MCF 10A (cell line): Measurements from ENCODE around the gene LCOR. TPM values are rescaled to one million over a fixed set of nuclear protein-coding genes. Genes with fewer than 3 reads are reported as not detected.

Experiments used
- BruUV-seq: library from RNA; stranded (reverse); fragments of 400-500 nt; replicated peaks from 2 replicates; lab custom pipeline; 2021; lab: Mats Ljungman, UMichigan
- CTCF ChIA-PET: fragments of 300-600 bp; sonication (Branson Sonifier 250); formaldehyde crosslinking; extraction: SDS; loops from one replicate; lab custom pipeline; 2021; ENCODE audit warnings: antibody characterized with exemption, inconsistent platforms; lab: Yijun Ruan, JAX
- POLR2A ChIA-PET: fragments of 300-600, 350-650 bp; sonication (Branson Sonifier 250); formaldehyde crosslinking; extraction: SDS; loops from one replicate; lab custom pipeline; 2020; ENCODE audit warnings: antibody characterized with exemption, inconsistent platforms; lab: Yijun Ruan, JAX
- DNase-seq: peaks from one replicate; pipeline ENCODE4 v3.0.0-alpha.2; 2018; ENCODE audit not compliant: unreplicated experiment
- H3K27ac Mint-ChIP-seq: one replicate; pipeline ENCODE4 v1.8.0; 2022; ENCODE audit warnings: mild to moderate bottlenecking, low read depth, mixed read lengths; ENCODE audit not compliant: unreplicated experiment
- H3K27me3 Mint-ChIP-seq: one replicate; pipeline ENCODE4 v1.8.0; 2022; ENCODE audit warnings: mixed read lengths; ENCODE audit not compliant: insufficient read depth, unreplicated experiment
- H3K36me3 Mint-ChIP-seq: one replicate; pipeline ENCODE4 v1.8.0; 2022; ENCODE audit warnings: mild to moderate bottlenecking, moderate library complexity, mixed read lengths; ENCODE audit not compliant: insufficient read depth, unreplicated experiment
- H3K4me1 Mint-ChIP-seq: one replicate; pipeline ENCODE4 v1.8.0; 2022; ENCODE audit warnings: mixed read lengths; ENCODE audit not compliant: insufficient read depth, unreplicated experiment
- H3K4me3 Mint-ChIP-seq: one replicate; pipeline ENCODE4 v1.8.0; 2022; ENCODE audit warnings: mild to moderate bottlenecking, moderate library complexity, mixed read lengths; ENCODE audit not compliant: unreplicated experiment
- H3K9me3 Mint-ChIP-seq: one replicate; pipeline ENCODE4 v1.8.0; 2022; ENCODE audit warnings: mixed read lengths; ENCODE audit not compliant: unreplicated experiment
- CTCF ChIP-seq: fragments of 200-600 bp; IDR thresholded peaks from one replicate; pipeline ENCODE4 v1.8.0; 2022; ENCODE audit warnings: antibody characterized with exemption, mild to moderate bottlenecking; ENCODE audit not compliant: unreplicated experiment
- intact Hi-C: fragments of 100-400 bp; cut with micrococcal nuclease; formaldehyde crosslinking; loops from 2 replicates; pipeline ENCODE4 v1.14.1; 2022
- total RNA-seq: library from RNA; stranded (reverse); gene quantifications from 2 replicates; pipeline ENCODE4 v1.2.3, GENCODE V29; 2022

LCOR gene
- total RNA-seq, 1 experiment from 2014 or later = 40.4 TPM

DNA sequence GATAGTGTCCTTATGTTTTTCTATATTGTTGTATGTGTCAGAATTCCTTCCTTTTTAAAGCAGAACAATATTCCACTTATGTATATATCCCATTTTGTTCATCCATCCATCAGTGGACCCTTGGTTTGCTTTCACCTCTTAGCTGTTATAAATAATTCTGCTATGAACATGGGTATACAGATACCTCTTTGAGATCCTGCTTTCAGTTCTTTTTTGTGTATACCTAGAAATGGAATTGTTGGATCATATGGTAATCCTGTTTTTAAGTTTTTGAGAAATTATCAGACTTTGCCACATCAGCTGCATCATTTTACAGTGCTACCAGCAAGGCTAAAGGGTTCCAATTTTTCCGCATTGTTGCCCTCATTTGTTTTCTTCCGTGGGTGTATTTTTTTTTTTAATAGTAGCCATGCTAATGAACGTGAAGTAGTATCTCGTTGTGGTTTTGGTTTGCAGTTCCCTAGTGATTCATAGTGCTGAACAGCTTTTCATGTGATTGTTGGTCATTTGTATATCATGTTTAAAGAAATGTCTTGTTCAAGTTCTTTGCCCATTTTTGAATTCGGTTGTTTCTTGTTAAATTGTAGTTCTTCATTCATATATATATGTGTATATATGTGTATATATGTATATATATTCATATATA, 87.8 kb downstream of the LCOR start:
- no peaks in the 10 kb centered on the region for H3K27me3 Mint-ChIP-seq
- DNase-seq = no peak
- H3K9me3 Mint-ChIP-seq = no peaks in the 10 kb centered on the region
- H3K4me3 Mint-ChIP-seq = no peak overlapping the region
- intact Hi-C loops = no loop called here
- peaks cover 6% of the 10 kb centered on the region for H3K4me1 Mint-ChIP-seq
- CTCF ChIA-PET = interaction anchor here (0.6 to 0.7 kb wide), 3 partner anchors 8 to 154 kb away, joined by 3 read pairs; no protein-coding TSS in a partner anchor
- no peak for TF ChIP-seq CTCF
- POLR2A ChIA-PET = interaction anchor here (0.6 kb wide), 1 partner anchor 26 kb away, joined by 3 read pairs; no protein-coding TSS in a partner anchor
- H3K36me3 Mint-ChIP-seq = peaks cover 5% of the 10 kb centered on the region
- BruUV-seq = no TSS peak
- no peak overlapping the region for H3K27ac Mint-ChIP-seq

DNA sequence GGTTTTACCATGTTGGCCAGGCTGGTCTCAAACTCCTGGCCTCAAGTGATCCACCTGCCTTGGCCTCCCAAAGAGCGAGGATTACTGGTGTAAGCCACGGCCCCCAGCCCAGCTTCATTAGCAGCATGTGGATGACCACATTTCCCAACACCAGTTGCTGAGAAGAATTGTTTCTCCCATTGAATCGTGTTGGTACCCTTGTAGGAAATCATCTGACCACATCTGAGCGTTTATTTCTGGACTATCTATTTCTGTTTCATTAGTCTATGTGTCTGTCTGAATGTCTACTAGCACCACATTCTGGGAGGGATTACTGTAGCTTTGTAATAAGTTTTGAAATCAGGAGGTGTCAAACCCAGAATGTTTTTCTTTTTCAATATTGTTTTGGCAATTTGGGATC, 89.6 kb downstream of the LCOR start:
- CTCF ChIA-PET = interaction anchor here (0.7 to 1.6 kb wide), 2 partner anchors 11 to 33 kb away, joined by 3 to 9 read pairs; no protein-coding TSS in a partner anchor

DNA sequence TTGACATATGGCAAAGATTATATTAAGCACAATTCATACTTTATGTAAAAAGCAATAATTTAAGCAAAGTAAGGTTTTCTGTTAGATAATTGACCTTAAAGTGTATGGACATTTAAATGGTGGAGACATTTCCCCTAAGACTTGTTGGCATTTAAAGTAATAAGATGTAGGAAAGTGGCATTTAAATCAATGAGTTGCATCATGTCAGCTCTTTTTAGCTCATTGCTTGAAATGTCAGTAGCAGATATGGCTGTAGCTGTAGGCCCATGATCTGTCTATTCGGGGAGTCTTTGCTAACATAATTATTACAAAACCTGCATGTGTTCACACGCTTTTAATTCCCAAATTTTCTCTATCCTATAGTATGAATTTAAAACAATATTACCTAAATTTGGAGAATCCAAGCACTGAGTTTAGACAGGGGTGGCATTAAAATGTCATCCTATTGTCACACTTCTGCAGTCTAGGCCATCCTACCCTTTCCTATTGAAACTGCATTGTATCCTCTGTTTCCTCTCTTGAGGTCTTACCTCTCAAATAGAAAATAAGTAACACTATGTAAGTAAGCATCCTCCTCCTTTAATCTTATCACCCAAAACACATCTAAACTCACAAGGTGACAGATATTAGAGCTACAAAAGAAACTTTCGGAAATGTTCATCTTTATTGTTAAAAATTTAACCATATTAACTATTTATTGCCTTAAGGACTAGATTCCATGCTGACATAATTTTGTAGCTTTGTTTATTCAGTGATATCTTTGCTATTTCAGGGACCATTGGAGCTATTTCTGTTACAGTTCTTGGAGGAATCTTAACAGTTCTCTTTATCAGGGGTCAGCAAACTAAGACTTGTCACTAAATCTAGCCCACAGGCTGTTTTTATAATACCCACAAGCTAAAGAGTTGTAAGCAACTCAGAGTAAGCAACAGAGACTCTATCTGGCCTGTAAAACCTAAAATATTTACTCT, 91.2 kb downstream of the LCOR start:
- Mint-ChIP-seq H3K9me3 (no peaks in the 10 kb centered on the region), H3K4me1 (peaks cover 6% of the 10 kb centered on the region), H3K27me3 (no peaks in the 10 kb centered on the region), H3K27ac (no peak overlapping the region), H3K4me3 (no peak overlapping the region), H3K36me3 (peaks cover 3% of the 10 kb centered on the region)
- no peak for DNase-seq
- no peak for TF ChIP-seq CTCF
- ChIA-PET POLR2A (interaction anchor here (0.6 to 0.7 kb wide), 2 partner anchors 8 to 76 kb away, joined by 3 to 5 read pairs; no protein-coding TSS in a partner anchor), CTCF (interaction anchor here (0.8 kb wide), 1 partner anchor 12 kb away, joined by 4 read pairs; no protein-coding TSS in a partner anchor)
- intact Hi-C loops = no loop called here
- BruUV-seq = no TSS peak

More for the DNA sequence above, 89.6 kb downstream of the LCOR start:
- no peaks in the 10 kb centered on the region for H3K27me3 Mint-ChIP-seq
- no peak overlapping the region for H3K4me3 Mint-ChIP-seq
- no peaks in the 10 kb centered on the region for H3K9me3 Mint-ChIP-seq
- peaks cover 6% of the 10 kb centered on the region for H3K4me1 Mint-ChIP-seq
- intact Hi-C loops = no loop called here
- no peak for TF ChIP-seq CTCF
- POLR2A ChIA-PET = interaction anchor here (0.7 to 1.5 kb wide), 2 partner anchors 10 to 110 kb away, joined by 4 to 7 read pairs; no protein-coding TSS in a partner anchor
- DNase-seq = no peak
- H3K36me3 Mint-ChIP-seq = peaks cover 5% of the 10 kb centered on the region
- no peak overlapping the region for H3K27ac Mint-ChIP-seq
- no TSS peak for BruUV-seq

- Mint-ChIP-seq H3K9me3 (no peaks in the 10 kb centered on the region), H3K27ac (no peak overlapping the region), H3K4me1 (peaks cover 3% of the 10 kb centered on the region), H3K4me3 (no peak overlapping the region), H3K27me3 (no peaks in the 10 kb centered on the region), H3K36me3 (peaks cover 5% of the 10 kb centered on the region)
- POLR2A ChIA-PET = no interaction called here
- no peak for DNase-seq
- CTCF ChIA-PET = interaction anchor here (0.6 to 0.7 kb wide), 2 partner anchors 136 to 515 kb away, joined by 3 to 5 read pairs; no protein-coding TSS in a partner anchor
- no peak for TF ChIP-seq CTCF
- intact Hi-C loops = no loop called here
- BruUV-seq = no TSS peak
Observed at GRCh38 chr10:96924861-96925260, 92.8 kb downstream of the LCOR start.
